Activated CD8-positive, alpha-beta memory T cell treated with anti-CD3 and anti-CD28 coated beads for 48 hours (primary cell): ENCODE results near the gene HSD3B2.

Experiments used
- DNase-seq, 3 experiments: peaks; one replicate each; pipeline ENCODE4 v3.0.0-alpha.2; 2020; ENCODE audit warnings: low read depth in 2 of 3, low spot score in 2 of 3

Gene HSD3B2

GRCh38 chr1:119396982-119397381, 18.0 kb upstream of the HSD3B2 start:
- DNase-seq, result no peak

GRCh38 chr1:119397986-119398385, 17.0 kb upstream of the HSD3B2 start:
- DNase-seq, result no peak

GRCh38 chr1:119404736-119405135, 10.2 kb upstream of the HSD3B2 start:
- DNase-seq, result no peak

DNA sequence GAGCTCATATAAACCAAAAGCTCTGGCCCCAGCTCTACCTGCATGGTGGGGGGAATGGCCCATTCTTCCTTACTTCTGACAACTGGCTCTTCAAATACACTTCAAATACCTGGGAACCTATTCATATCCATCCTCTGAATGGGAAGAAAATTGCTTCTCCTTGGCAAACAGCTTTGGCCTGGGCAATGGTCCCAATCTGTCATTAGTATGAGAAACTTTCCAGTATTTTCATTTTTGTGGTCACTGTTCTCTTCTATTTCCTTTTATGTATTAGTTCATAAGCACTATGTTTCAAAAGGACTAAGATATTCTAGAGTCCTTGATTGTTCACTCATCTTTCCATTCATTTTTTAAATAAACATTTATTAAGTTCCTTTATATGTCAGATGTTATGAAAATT, 5.2 kb upstream of the HSD3B2 start:
- no peak for DNase-seq

- no peak for DNase-seq
These were observed 4.0 kb upstream of the HSD3B2 start for GRCh38 chr1:119410961-119411360.

GRCh38 chr1:119416006-119416640, 1.2 kb downstream of the HSD3B2 start:
- no peak for DNase-seq

GRCh38 chr1:119419109-119419508, 4.2 kb downstream of the HSD3B2 start:
- no peak for DNase-seq

DNA sequence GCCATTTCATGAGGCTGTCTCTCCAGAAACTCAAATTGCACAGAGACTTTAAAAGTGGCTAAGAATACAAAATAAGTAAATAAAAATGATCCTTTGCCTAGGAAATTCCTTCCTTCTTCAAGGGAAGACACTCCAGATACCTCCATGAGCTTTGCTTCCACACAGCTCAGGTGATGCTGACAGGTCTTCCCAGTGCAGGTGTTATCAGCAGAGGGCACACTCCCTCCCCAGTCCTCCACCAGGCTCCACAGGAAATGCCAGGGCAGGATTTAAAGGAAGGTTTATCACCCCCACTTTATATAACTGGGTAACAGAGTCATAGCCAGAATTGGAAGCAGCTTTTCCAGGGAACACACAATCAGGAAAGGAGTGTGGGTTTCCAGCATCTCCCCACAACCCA, 5.7 kb downstream of the HSD3B2 start:
- no peak for DNase-seq

GRCh38 chr1:119422631-119423030, 7.7 kb downstream of the HSD3B2 start:
- no peak for DNase-seq

GRCh38 chr1:119428991-119429390, 14.0 kb downstream of the HSD3B2 start:
- DNase-seq, result no peak

DNA sequence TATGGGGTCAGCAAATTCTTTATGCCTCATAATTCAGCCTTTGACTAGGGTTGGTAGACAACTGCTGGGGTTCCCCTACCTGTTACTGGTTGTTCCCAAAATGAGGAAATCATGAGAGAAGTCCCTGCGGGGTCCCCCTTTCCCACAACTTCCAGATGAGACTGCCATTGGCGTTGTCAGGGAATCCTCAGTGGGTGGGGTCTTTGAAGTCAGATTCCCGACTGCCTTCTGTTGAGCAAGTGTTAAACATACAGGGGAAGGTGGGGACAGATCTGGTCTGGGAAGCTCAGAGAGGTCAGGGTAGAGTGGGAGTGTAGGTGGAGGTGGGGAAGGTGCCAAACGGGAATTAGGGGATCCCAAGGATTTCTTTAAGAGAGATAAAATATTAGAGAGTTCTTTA, 14.7 kb downstream of the HSD3B2 start:
- no peak for DNase-seq

DNA sequence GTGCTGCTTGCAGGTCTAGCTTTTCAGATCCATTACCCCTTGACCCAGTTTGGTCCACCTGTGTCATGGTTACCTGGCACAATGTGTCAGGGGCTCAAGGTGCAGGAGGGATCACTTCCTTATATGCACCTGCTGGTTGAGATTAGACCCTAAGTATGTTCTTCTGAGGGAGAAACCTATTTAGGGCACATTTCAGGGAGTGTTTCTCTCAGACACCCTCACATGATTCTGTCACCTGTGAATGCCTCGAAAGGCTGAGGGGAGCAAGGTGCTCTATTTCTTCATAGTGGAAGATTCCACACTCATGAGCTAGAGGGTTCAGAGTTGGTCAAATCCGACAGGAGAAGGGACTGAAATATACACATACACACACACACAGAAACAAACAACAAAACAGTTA, 15.5 kb downstream of the HSD3B2 start:
- no peak for DNase-seq

- DNase-seq, result no peak
These were observed 16.9 kb downstream of the HSD3B2 start for GRCh38 chr1:119431836-119432235.

- DNase-seq, result no peak
These were observed 20.1 kb downstream of the HSD3B2 start for GRCh38 chr1:119435052-119435451.

DNA sequence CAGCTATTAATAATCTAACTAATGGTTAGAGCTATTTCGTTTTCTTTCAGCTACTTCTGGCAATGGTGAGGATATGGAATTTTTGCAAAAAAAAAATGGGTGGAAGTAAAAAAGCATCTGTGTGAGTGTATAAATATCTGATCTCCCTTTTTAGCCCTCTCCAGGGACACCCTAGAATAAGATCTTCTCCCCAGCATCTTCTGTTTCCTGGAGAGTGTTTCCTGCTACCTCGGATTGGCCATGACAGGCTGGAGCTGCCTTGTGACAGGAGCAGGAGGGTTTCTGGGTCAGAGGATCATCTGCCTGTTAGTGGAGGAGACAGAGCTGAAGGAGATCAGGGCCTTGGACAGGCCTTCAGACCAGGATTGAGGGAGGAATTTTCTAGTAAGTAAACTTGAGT, 23.8 kb downstream of the HSD3B2 start:
- no peak for DNase-seq

- no peak for DNase-seq
These were observed 25.9 kb downstream of the HSD3B2 start for GRCh38 chr1:119440721-119441307.

DNA sequence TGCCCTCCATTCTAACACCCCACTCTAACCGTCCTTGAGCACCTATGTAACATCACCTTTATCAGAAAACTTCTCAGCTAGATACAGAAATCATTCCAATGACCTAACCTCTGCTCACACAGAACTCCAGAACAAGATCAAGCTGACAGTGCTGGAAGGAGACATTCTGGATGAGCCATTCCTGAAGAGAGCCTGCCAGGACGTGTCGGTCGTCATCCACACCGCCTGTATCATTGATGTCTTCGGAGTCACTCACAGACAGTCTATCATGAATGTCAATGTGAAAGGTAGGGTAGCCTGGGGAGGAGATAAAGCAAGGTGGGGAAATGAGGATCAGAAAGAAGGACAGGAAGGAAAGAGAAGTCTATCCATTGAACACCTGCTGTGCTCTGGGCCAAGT, 27.8 kb downstream of the HSD3B2 start:
- no peak for DNase-seq

DNA sequence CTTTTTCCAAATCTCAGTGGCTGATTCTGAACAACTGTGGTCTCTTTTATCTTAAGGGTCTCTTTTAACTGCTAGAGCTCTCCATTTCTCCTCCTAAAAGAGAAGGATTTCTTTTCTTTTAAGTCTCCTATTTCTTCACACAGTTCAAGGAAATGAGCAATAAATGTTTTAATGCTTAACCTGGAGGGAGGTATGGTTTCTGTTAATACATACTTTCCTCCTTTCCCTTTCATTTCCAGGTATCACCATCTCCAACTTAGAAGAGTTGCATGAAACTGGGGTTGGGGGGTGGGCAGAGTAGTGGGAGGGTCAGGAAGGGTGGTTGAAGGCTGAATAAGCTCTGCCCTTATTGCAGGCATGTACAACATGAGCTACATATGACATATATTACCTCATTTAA, 31.4 kb downstream of the HSD3B2 start:
- DNase-seq, result no peak

GRCh38 chr1:119447344-119448126, 32.6 kb downstream of the HSD3B2 start:
- no peak for DNase-seq

DNA sequence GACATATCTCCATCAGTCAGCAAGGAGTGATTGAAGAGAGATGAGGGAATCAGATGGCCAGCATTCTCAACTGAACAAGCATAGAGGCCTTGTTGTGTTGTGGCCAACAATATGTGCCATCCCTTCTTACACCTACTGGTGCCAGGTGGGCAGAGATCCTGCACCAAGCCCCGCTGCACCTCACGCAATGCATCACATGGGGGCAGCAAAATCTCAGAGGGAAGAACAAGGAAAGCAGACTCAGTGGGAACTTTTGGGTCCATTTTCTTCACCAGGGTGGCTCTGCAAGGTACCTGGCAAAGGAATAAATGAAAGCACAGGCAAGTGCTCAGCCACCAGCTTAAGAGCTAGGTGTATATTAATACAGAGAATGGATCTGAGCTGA, 33.2 kb downstream of the HSD3B2 start:
- DNase-seq, result no peak

DNA sequence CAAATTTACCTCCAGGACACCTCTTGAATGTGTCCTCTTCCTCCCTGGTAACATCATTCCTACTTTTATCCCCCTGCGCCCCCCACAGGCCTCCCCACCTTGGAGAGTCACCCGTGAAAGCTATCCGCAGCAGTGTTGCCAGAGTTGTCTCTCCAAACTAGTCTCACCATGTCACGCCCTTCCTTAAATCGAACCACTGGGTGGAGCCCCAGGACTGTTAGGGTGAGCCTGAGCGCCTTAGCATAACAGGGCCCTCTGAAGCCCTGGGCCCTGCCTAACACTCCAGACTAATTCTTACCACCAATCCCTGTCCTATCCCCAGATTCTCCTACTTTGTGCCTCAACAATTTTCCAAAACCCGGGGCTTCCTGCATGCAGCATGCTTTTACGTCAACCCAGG, 35.0 kb downstream of the HSD3B2 start:
- DNase-seq, result no peak

GRCh38 chr1:119451158-119451557, 36.2 kb downstream of the HSD3B2 start:
- DNase-seq, result no peak

DNA sequence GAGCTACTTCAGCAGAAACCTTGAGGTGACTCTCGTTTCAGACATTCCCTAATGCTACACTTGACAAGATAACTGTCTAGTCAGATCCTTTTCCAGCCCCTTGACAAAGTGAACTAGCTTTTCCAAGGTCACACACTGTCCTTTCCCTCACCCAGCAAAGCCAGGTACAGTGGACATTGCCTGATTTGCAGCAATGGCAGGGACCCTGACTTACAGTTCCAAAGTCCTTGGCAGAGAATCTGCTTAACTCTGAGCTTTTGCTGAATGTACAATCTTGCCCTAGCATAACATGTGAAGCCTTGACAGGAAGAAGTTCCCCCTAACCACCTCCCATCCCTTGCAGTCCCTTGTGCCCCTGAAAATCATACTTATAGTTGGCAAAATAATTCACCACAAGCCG, 37.1 kb downstream of the HSD3B2 start:
- no peak for DNase-seq
